ENCODE results near the gene EIF4A2. TPM values are rescaled to one million over a fixed set of nuclear protein-coding genes. Genes with fewer than 3 reads are reported as not detected.
A peak's percentile ranks its signal among the peaks of the same experiment; 100 is the strongest.

Gene EIF4A2
- total and polyA plus RNA-seq, 10 of the 15 experiments (the other 5 are each of a cell fraction or from before 2014, with no cell fraction given): 154 to 680 (median 259) TPM

DNA sequence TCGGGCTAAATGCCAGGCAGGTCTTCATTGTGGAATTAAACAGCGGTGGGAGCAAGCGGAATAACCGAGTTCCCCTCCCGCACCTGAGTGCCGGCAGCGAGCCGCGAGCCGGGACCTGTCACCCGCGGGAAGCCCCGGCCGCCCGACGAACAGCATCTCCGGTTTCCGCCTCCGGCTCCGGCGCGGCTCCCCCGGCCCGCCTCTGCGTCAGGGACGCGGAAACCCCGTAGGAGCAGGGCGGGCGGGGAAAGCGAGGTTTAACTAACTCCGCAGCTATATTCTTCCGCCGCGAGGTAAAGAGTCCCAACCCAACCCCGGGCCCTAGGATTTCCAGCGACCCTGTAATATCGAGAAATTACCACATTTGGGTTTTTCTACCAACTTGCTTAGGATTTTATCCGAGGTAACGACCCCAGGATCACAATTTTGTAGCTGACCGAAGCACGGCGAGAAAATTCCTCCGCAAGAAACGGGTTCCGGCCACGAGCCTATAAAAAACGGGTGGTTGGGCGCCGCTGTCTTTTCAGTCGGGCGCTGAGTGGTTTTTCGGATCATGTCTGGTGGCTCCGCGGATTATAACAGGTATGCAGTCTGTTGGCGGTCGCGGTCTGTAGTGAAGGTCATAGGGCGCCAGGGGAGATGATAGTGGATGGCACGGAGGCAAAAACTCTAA is at the start of gene EIF4A2 (continued):
- TF ChIP-seq TCF12 (IDR thresholded peaks at IDR 0.05; ENCODE audit: low read depth, low read length) (peak; percentile 86; the same call in 1 of the 2 replicates), CREB1 (IDR thresholded peaks at IDR 0.05; ENCODE audit: low read depth) (peak; percentile 63), MXI1 (IDR thresholded peaks at IDR 0.05; ENCODE audit: low read depth, low read length) (peak; percentile 71; the same call in 1 of the 2 replicates), ATF7 (IDR thresholded peaks at IDR 0.05; ENCODE audit: low read depth) (peak; percentile 79), SREBF2 (IDR thresholded peaks at IDR 0.05; ENCODE audit: low read length) (no peak), ATF3 (IDR thresholded peaks at IDR 0.05; ENCODE audit: borderline replicate concordance, extremely low read depth, low read depth, low read length) (no peak), PML (IDR thresholded peaks at IDR 0.05; ENCODE audit: low read length) (peak; percentile 100), SMAD1 (IDR thresholded peaks at IDR 0.05; ENCODE audit: low read depth, partially characterized antibody) (peak; percentile 97), ETV6 (conservative IDR thresholded peaks at IDR 0.05 in 1 of 2, IDR thresholded peaks at IDR 0.05 in 1 of 2; ENCODE audit: borderline replicate concordance in 1 of 2, low read depth in 1 of 2) (0 out of 4 replicates have a peak, but pooled peaks of 1 of the 2 experiments have one; percentile 4), SUPT20H (IDR thresholded peaks at IDR 0.05; ENCODE audit: borderline replicate concordance, control insufficient read depth, low read depth, low read length) (no peak), HDAC2 (IDR thresholded peaks at IDR 0.05) (no peak), POLR2AphosphoS5 (IDR thresholded peaks at IDR 0.05; ENCODE audit: low read length) (peak; percentile 100), ZNF384 (IDR thresholded peaks at IDR 0.05; ENCODE audit: borderline replicate concordance, low read depth, low read length) (0 out of 2 replicates have a peak, but pooled peaks have one; percentile 28), TBL1XR1 (IDR thresholded peaks at IDR 0.05; ENCODE audit: low read depth, low read length) (0 out of 2 replicates have a peak, but pooled peaks have one; percentile 62), EGR1 (IDR thresholded peaks at IDR 0.05; ENCODE audit: borderline replicate concordance in 1 of 2, low read depth in 2 of 2, low read length in 2 of 2) (peak in 1 of 2 experiments; percentile 63; a peak in 2 of 3 replicates), JUND (IDR thresholded peaks at IDR 0.05; ENCODE audit: low read depth, low read length) (no peak)
- TF ChIP-seq, protein P1, sequence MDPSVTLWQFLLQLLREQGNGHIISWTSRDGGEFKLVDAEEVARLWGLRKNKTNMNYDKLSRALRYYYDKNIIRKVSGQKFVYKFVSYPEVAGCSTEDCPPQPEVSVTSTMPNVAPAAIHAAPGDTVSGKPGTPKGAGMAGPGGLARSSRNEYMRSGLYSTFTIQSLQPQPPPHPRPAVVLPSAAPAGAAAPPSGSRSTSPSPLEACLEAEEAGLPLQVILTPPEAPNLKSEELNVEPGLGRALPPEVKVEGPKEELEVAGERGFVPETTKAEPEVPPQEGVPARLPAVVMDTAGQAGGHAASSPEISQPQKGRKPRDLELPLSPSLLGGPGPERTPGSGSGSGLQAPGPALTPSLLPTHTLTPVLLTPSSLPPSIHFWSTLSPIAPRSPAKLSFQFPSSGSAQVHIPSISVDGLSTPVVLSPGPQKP (IDR thresholded peaks at IDR 0.05; ENCODE audit: low read depth, low read length): peak; percentile 43
- TF ChIP-seq, protein P2, sequence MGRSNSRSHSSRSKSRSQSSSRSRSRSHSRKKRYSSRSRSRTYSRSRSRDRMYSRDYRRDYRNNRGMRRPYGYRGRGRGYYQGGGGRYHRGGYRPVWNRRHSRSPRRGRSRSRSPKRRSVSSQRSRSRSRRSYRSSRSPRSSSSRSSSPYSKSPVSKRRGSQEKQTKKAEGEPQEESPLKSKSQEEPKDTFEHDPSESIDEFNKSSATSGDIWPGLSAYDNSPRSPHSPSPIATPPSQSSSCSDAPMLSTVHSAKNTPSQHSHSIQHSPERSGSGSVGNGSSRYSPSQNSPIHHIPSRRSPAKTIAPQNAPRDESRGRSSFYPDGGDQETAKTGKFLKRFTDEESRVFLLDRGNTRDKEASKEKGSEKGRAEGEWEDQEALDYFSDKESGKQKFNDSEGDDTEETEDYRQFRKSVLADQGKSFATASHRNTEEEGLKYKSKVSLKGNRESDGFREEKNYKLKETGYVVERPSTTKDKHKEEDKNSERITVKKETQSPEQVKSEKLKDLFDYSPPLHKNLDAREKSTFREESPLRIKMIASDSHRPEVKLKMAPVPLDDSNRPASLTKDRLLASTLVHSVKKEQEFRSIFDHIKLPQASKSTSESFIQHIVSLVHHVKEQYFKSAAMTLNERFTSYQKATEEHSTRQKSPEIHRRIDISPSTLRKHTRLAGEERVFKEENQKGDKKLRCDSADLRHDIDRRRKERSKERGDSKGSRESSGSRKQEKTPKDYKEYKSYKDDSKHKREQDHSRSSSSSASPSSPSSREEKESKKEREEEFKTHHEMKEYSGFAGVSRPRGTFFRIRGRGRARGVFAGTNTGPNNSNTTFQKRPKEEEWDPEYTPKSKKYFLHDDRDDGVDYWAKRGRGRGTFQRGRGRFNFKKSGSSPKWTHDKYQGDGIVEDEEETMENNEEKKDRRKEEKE (IDR thresholded peaks at IDR 0.05): no peak
- TF ChIP-seq, protein P3, sequence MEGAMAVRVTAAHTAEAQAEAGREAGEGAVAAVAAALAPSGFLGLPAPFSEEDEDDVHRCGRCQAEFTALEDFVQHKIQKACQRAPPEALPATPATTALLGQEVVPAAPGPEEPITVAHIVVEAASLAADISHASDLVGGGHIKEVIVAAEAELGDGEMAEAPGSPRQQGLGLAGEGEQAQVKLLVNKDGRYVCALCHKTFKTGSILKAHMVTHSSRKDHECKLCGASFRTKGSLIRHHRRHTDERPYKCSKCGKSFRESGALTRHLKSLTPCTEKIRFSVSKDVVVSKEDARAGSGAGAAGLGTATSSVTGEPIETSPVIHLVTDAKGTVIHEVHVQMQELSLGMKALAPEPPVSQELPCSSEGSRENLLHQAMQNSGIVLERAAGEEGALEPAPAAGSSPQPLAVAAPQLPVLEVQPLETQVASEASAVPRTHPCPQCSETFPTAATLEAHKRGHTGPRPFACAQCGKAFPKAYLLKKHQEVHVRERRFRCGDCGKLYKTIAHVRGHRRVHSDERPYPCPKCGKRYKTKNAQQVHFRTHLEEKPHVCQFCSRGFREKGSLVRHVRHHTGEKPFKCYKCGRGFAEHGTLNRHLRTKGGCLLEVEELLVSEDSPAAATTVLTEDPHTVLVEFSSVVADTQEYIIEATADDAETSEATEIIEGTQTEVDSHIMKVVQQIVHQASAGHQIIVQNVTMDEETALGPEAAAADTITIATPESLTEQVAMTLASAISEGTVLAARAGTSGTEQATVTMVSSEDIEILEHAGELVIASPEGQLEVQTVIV (IDR thresholded peaks at IDR 0.05; ENCODE audit: borderline replicate concordance, partially characterized antibody): peak; percentile 34
- TF ChIP-seq, protein P4, sequence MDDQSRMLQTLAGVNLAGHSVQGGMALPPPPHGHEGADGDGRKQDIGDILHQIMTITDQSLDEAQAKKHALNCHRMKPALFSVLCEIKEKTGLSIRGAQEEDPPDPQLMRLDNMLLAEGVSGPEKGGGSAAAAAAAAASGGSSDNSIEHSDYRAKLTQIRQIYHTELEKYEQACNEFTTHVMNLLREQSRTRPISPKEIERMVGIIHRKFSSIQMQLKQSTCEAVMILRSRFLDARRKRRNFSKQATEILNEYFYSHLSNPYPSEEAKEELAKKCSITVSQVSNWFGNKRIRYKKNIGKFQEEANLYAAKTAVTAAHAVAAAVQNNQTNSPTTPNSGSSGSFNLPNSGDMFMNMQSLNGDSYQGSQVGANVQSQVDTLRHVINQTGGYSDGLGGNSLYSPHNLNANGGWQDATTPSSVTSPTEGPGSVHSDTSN (IDR thresholded peaks at IDR 0.05; ENCODE audit: insufficient replicate concordance, low read depth, low read length): peak; percentile 53

Data from GM12878 (cell line).